MM.1S (cell line): ENCODE results near the gene SMG6.

Experiments
- CTCF ChIP-seq: fragments of 300-600 bp; sonication (generic); IDR thresholded peaks from 2 replicates; pipeline ENCODE4 v1.5.1; 2016; ENCODE audit warnings: antibody characterized with exemption, low read length, mixed read lengths
- EZH2 ChIP-seq: fragments of 300-600 bp; sonication (generic); optimal IDR thresholded peaks from 2 replicates; pipeline ENCODE3; 2017; ENCODE audit warnings: low read depth, mild to moderate bottlenecking, antibody characterized with exemption, low read length, mixed read lengths
- EZH2phosphoT487 ChIP-seq: fragments of 300-600 bp; sonication (generic); IDR thresholded peaks from 2 replicates; pipeline ENCODE4 v1.6.1; 2018; ENCODE audit warnings: antibody characterized with exemption, low read length

GRCh38 chr17:2128011-2128410 lies 175.6 kb downstream of the SMG6 start:
- TF ChIP-seq CTCF (no peak), EZH2 (no peak), EZH2phosphoT487 (no peak)
